Measurements from ENCODE around the gene FCER1A. TPM values are rescaled to one million over a fixed set of nuclear protein-coding genes. Genes with fewer than 3 reads are reported as not detected.

FCER1A gene
- total RNA-seq (1 to 10 TPM in 6 of 10 donors, under 1 TPM in 2, not detected in 2; 0.44 to 2.3 (median 1.3) TPM), polyA plus RNA-seq (under 1 TPM in 1 of 2 donors, not detected in 1; 0.06 TPM)
- long read RNA-seq, donor 1 = 0 reads
- long read RNA-seq, donor 2 = 0 reads
- long read RNA-seq, donor 3 = 0 reads

DNA sequence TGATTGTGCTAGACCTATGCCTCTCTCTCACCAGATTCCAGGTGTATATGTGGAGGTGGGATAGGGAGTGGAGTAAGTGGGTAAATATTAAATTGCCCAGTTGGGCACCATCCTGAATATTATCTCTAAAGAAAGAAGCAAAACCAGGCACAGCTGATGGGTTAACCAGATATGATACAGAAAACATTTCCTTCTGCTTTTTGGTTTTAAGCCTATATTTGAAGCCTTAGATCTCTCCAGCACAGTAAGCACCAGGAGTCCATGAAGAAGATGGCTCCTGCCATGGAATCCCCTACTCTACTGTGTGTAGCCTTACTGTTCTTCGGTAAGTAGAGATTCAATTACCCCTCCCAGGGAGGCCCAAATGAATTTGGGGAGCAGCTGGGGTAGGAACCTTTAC is at the start of gene FCER1A:
Gene FCER1A (plus strand): TSS at position 242 of the 400 bp plus-strand sequence. CDS start 29 bp downstream, at position 271.
- Histone ChIP-seq H3K27me3 (peaks cover 0 to 5% (median 0%) of the 10 kb centered on the region in 7 donors), H3K9me3 (no peaks in the 10 kb centered on the region), H3K4me1 (no peaks in the 10 kb centered on the region), H3K4me3 (no peak within 1 kb of the TSS), H3K36me3 (no peaks in the 10 kb centered on the region), H3K27ac (no peak within 1 kb of the TSS)
- TF ChIP-seq CTCF (IDR thresholded peaks at IDR 0.05) = no peak
- no peak for DNase-seq
- no peak for ATAC-seq
- intact Hi-C loops (cut with DNase I) = no loop called here
- WGBS, 2 donors = 82 to 93% methylated on average over 1 of the region's 1 CpG

DNA sequence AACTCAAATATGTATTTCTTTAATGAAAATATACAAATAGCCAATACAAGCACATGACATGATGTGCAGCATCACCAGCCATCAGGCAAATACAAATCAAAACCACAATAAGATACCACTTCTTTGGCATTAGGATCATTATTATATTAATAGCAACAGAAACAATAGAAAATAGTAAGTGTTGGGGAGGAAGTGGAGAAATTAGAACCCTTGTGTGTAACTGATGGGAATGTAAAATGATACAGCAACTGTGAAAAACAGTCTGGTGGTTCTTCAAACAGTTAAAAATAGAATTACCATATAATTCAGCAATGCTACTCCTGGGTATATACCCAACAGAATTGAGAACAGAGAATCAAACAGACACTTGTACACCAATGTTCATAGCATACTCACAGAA is 40.8 kb upstream of the FCER1A start:
- Histone ChIP-seq H3K27ac (no peak overlapping the region), H3K4me1 (no peaks in the 10 kb centered on the region), H3K27me3 (peaks cover 0 to 1% (median 0%) of the 10 kb centered on the region in 7 donors), H3K36me3 (no peaks in the 10 kb centered on the region), H3K9me3 (peaks cover 0 to 9% (median 5%) of the 10 kb centered on the region in 11 donors), H3K4me3 (no peak overlapping the region)
- no peak for TF ChIP-seq CTCF (IDR thresholded peaks at IDR 0.05)
- no peak for ATAC-seq
- intact Hi-C loops (cut with DNase I) = no loop called here
- DNase-seq = no peak

- TF ChIP-seq CTCF (IDR thresholded peaks at IDR 0.05) = no peak
- no peaks in the 10 kb centered on the region for H3K36me3 ChIP-seq
- no peaks in the 10 kb centered on the region for H3K4me1 ChIP-seq
- H3K4me3 ChIP-seq = no peak overlapping the region
- peaks cover 0 to 4% (median 0%) of the 10 kb centered on the region in 11 donors for H3K9me3 ChIP-seq
- intact Hi-C loops (cut with DNase I) = no loop called here
- H3K27me3 ChIP-seq = peaks cover 0 to 6% (median 0%) of the 10 kb centered on the region in 7 donors
- no peak overlapping the region for H3K27ac ChIP-seq
- 80 to 81% methylated on average over 2 of the region's 2 CpGs for WGBS, 2 donors
- ATAC-seq (no peak), DNase-seq (no peak)
Measured at GRCh38 chr1:159261721-159262494, 40.2 kb upstream of the FCER1A start.

DNA sequence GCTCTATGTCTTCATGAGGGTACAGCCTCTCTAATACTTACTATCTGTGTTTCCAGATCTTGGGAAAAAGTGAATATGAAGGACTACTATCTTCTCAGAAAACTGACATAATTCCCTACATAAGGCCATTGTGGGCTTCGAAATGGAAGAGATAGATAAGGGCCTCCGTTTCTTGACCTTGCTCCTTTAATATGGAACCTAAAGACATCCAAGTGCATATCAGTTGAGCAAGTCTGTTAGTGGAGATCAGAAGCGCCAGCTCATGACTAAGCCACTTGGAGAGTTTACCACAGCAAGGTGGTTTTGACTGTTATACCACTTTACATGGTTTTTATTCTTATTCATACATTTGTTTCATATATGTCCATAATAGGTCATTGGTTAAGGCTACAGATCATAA is 35.3 kb upstream of the FCER1A start:
- ATAC-seq = no peak
- no peak for DNase-seq
- peaks cover 0 to 12% (median 0%) of the 10 kb centered on the region in 7 donors for H3K27me3 ChIP-seq
- H3K4me1 ChIP-seq = no peaks in the 10 kb centered on the region
- H3K36me3 ChIP-seq = no peaks in the 10 kb centered on the region
- TF ChIP-seq CTCF (IDR thresholded peaks at IDR 0.05) = no peak
- no peak overlapping the region for H3K4me3 ChIP-seq
- intact Hi-C loops (cut with DNase I) = no loop called here
- no peak overlapping the region for H3K27ac ChIP-seq
- WGBS, 2 donors = 70 to 77% methylated on average over 3 of the region's 3 CpGs
- peaks cover 0 to 3% (median 0%) of the 10 kb centered on the region in 11 donors for H3K9me3 ChIP-seq
